Measurements from ENCODE around the gene MRPL18.
"Not testable (repeated sequence)": the region's sequence is repeated elsewhere in the genome, so short reads cannot be mapped to it uniquely, and the experiment has no call there.

MRPL18 gene

GRCh38 chr6:159777240-159777904 lies 12.9 kb upstream of the MRPL18 start:
- no peak for DNase-seq

- no peak for DNase-seq
Measured at GRCh38 chr6:159778131-159778530, 12.1 kb upstream of the MRPL18 start.

GRCh38 chr6:159778542-159779103 lies 11.6 kb upstream of the MRPL18 start:
- no peak for DNase-seq

GRCh38 chr6:159788276-159788675 lies 2.0 kb upstream of the MRPL18 start:
- peak; percentile 28 for DNase-seq

GRCh38 chr6:159788753-159789376 lies 1.4 kb upstream of the MRPL18 start:
- DNase-seq: peak; percentile 32

- DNase-seq: peak; percentile 99
Measured at GRCh38 chr6:159789377-159790148, 704 bp upstream of the MRPL18 start, which contains the start of gene TCP1. TSS of gene TCP1 (minus strand) at chr6:159789602. CDS start at chr6:159789468, 134 bp downstream.

GRCh38 chr6:159790956-159791598 lies 810 bp downstream of the MRPL18 start:
- DNase-seq: peak; percentile 33

GRCh38 chr6:159794976-159795375 lies 4.7 kb downstream of the MRPL18 start:
- DNase-seq: not testable (repeated sequence)

- DNase-seq: no peak
Measured at GRCh38 chr6:159797554-159797953, 7.3 kb downstream of the MRPL18 start.

GRCh38 chr6:159800141-159800865 lies 10.0 kb downstream of the MRPL18 start, which contains the start of gene PNLDC1:
TSS of gene PNLDC1 (plus strand) at chr6:159800276. CDS start at chr6:159800308, 32 bp downstream.
- DNase-seq: no peak

- no peak for DNase-seq
Measured at GRCh38 chr6:159801935-159802334, 11.7 kb downstream of the MRPL18 start.

- DNase-seq: no peak
Measured at GRCh38 chr6:159804504-159804903, 14.2 kb downstream of the MRPL18 start.

- DNase-seq: no peak
Measured at GRCh38 chr6:159805440-159806020, 15.3 kb downstream of the MRPL18 start.

- no peak for DNase-seq
Measured at GRCh38 chr6:159806021-159806458, 15.8 kb downstream of the MRPL18 start.

- DNase-seq: no peak
Measured at GRCh38 chr6:159807150-159807858, 17.0 kb downstream of the MRPL18 start.

- no peak for DNase-seq
Measured at GRCh38 chr6:159808647-159809046, 18.4 kb downstream of the MRPL18 start.

- DNase-seq: no peak
Measured at GRCh38 chr6:159809149-159809548, 18.9 kb downstream of the MRPL18 start.

GRCh38 chr6:159813781-159814180 lies 23.5 kb downstream of the MRPL18 start:
- no peak for DNase-seq

GRCh38 chr6:159815410-159815809 lies 25.1 kb downstream of the MRPL18 start:
- no peak for DNase-seq

- not testable (repeated sequence) for DNase-seq
Measured at GRCh38 chr6:159816775-159817174, 26.5 kb downstream of the MRPL18 start.

All from CD4-positive, alpha-beta T cell treated with Interleukin-10 for 1 hour (primary cell).